Measurements from ENCODE around the gene TMPRSS4. TPM values are rescaled to one million over a fixed set of nuclear protein-coding genes. Genes with fewer than 3 reads are reported as not detected.

Gene TMPRSS4
- total and polyA plus RNA-seq, 2 of the 4 experiments (the other 2 are of a cell fraction) = not detected

DNA sequence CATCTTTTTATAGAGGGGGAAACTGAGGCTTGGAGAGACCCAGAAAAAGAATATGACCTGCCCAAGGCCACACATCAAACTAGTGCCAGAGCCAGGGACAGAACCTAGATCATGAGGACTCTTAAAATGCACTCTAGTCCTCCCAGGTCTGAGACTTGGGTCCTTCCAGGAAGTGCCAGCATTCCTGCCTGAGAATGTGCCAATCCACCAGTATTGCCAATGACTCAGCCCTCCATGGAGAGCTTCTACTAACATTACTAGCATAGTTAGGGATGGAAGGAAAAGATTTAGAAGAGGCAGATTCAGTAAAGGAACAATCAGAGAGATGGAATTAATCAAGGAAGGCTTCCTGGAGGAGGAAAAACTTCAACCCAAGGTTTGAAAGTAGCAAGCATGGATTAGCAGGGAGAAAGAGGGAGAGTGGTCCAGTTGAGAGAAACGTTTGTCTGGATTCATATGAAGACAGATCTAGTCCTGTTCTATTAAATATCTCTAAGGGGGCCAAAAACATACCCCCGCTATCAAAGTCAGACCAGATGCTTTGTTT is 30.0 kb downstream of the TMPRSS4 start:
- no peaks in the 10 kb centered on the region for H4K20me1 ChIP-seq (ENCODE audit: insufficient read depth, low read length)
- no peak overlapping the region for H3K4ac ChIP-seq (ENCODE audit: low read depth, low read length)
- H3K4me1 ChIP-seq (ENCODE audit: control insufficient read depth, insufficient read depth, low read length) = no peaks in the 10 kb centered on the region
- dilution Hi-C loops (cut with HindIII; ENCODE audit: low sequenced_read_pairs, unreplicated experiment) = no loop called here
- no peak overlapping the region for H3K56ac ChIP-seq (ENCODE audit: extremely low read depth, insufficient read depth, low read length)
- no peak overlapping the region for H3K18ac ChIP-seq (ENCODE audit: low read depth, low read length)
- no peaks in the 10 kb centered on the region for H3K79me1 ChIP-seq (ENCODE audit: low read depth in 1 of 2, low read length in 2 of 2)
- ATAC-seq (ENCODE audit: low read depth) (no peak), DNase-seq (no peak)
- TF ChIP-seq FOS (IDR thresholded peaks at IDR 0.05; ENCODE audit: low read depth, low read length) = no peak
- TF ChIP-seq RFX5 (IDR thresholded peaks at IDR 0.05; ENCODE audit: low read depth, low read length) = no peak
- TF ChIP-seq NFE2L2 (IDR thresholded peaks at IDR 0.05; ENCODE audit: low read depth, low read length) = no peak
- TF ChIP-seq RCOR1 (IDR thresholded peaks at IDR 0.05; ENCODE audit: insufficient replicate concordance, low read length) = no peak
- TF ChIP-seq, protein P1, sequence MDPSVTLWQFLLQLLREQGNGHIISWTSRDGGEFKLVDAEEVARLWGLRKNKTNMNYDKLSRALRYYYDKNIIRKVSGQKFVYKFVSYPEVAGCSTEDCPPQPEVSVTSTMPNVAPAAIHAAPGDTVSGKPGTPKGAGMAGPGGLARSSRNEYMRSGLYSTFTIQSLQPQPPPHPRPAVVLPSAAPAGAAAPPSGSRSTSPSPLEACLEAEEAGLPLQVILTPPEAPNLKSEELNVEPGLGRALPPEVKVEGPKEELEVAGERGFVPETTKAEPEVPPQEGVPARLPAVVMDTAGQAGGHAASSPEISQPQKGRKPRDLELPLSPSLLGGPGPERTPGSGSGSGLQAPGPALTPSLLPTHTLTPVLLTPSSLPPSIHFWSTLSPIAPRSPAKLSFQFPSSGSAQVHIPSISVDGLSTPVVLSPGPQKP (IDR thresholded peaks at IDR 0.05; ENCODE audit: borderline replicate concordance, low read depth, low read length) = no peak
- TF ChIP-seq RAD21 (IDR thresholded peaks at IDR 0.05; ENCODE audit: low read length) = no peak
- TF ChIP-seq MAZ (IDR thresholded peaks at IDR 0.05; ENCODE audit: borderline replicate concordance, low read depth, low read length) = no peak
- BruUV-seq (replicated peaks) = no TSS peak
- no peak overlapping the region for H3K9ac ChIP-seq (ENCODE audit: low read depth, low read length)
- no peak overlapping the region for H3K23ac ChIP-seq (ENCODE audit: low read depth, low read length)
- no CpG with 5 or more reads among the region's 2 CpGs for WGBS, 2 experiments (ENCODE audit: extremely low coverage in 2 of 2, insufficient read length in 1 of 2)
- H4K91ac ChIP-seq (ENCODE audit: insufficient read depth, low read depth, low read length) = no peak overlapping the region
- no peak overlapping the region for H3K4me3 ChIP-seq (ENCODE audit: insufficient read depth, low read depth, low read length)
- ChIA-PET CTCF (no interaction called here), POLR2A (ENCODE audit: unreplicated experiment) (no interaction called here)
- no peak overlapping the region for H4K5ac ChIP-seq (ENCODE audit: low read depth, low read length)
- intact Hi-C loops (cut with micrococcal nuclease) = no loop called here
- no peak overlapping the region for H3K14ac ChIP-seq (replicated peaks; ENCODE audit: low read depth, low read length)
- no peak overlapping the region for H4K8ac ChIP-seq (ENCODE audit: low read depth in 2 of 2, low read length in 2 of 2)
- no peak overlapping the region for H3K27ac ChIP-seq (ENCODE audit: insufficient read depth, low read length)
- no peak overlapping the region for H2BK5ac ChIP-seq (ENCODE audit: low read depth, low read length, poor library complexity, severe bottlenecking)
- no peak overlapping the region for H2AK5ac ChIP-seq (ENCODE audit: low read depth, low read length)
- H3K9me3 ChIP-seq (ENCODE audit: control insufficient read depth, insufficient read depth, low read length) = no peaks in the 10 kb centered on the region
- H3K9me1 ChIP-seq (ENCODE audit: insufficient read depth, low read length) = no peaks in the 10 kb centered on the region
- H3K27me3 ChIP-seq (ENCODE audit: control insufficient read depth, insufficient read depth, low read length) = no peaks in the 10 kb centered on the region
- H3K36me3 ChIP-seq (ENCODE audit: control insufficient read depth, insufficient read depth, low read length) = no peaks in the 10 kb centered on the region
- H2BK15ac ChIP-seq (ENCODE audit: low read depth, low read length) = no peak overlapping the region
- in situ Hi-C loops (cut with MboI; ENCODE audit: low sequenced_read_pairs) = no loop called here
- H2BK20ac ChIP-seq (ENCODE audit: low read depth, low read length) = no peak overlapping the region
- H2BK120ac ChIP-seq (ENCODE audit: low read depth, low read length) = no peak overlapping the region
- H2AFZ ChIP-seq (replicated peaks; ENCODE audit: low read length, poor library complexity) = no peak overlapping the region
- no peak overlapping the region for H3K4me2 ChIP-seq (ENCODE audit: low read depth, low read length)
- H2AK9ac ChIP-seq (replicated peaks; ENCODE audit: low read depth, low read length, poor library complexity) = no peak overlapping the region

Measured in IMR-90 (cell line).